Sciatic nerve (tissue), 2 donors: ENCODE data around the gene ATP5PD. TPM values are rescaled to one million over a fixed set of nuclear protein-coding genes. Genes with fewer than 3 reads are reported as not detected.

ENCODE experiments used
- ATAC-seq: fragments of 200-7000 bp; cut with Tn5 transposase; one replicate; pipeline ENCODE4 v1.9.1; 2020; ENCODE audit warnings: mild to moderate bottlenecking, moderate library complexity
- DNase-seq: peaks from one replicate; pipeline ENCODE4 v3.0.0-alpha.2; 2020; ENCODE audit warnings: low spot score
- intact Hi-C: fragments of 100-400 bp; cut with DNase I; formaldehyde crosslinking; loops from one replicate; pipeline ENCODE4 v1.14.2; 2022
- total RNA-seq: library from RNA; stranded (reverse); fragmentation: NEBNext Ultra II Directional; extraction: Animal tissue kit (Norgen Biotek cat#: 25700); gene quantifications from one replicate; pipeline ENCODE4 v1.2.1, GENCODE V29; 2021
- donor health status: DM: no; HTN: no; CAD: no.
- donor health status: DM: no; HTN: no; CAD: no.

ATP5PD gene
- 147 TPM for total RNA-seq

- DNase-seq: peak; percentile 96
- peak; percentile 99 for ATAC-seq
- intact Hi-C loops: no loop called here
These were observed at the start of gene ATP5PD, which contains the start of gene KCTD2 for GRCh38 chr17:75046407-75047289. TSS of gene ATP5PD (minus strand) at chr17:75046969. CDS start at chr17:75042650, 4,319 bp downstream. TSS of gene KCTD2 (plus strand) at chr17:75047225. CDS start at chr17:75047251, 26 bp downstream.

DNA sequence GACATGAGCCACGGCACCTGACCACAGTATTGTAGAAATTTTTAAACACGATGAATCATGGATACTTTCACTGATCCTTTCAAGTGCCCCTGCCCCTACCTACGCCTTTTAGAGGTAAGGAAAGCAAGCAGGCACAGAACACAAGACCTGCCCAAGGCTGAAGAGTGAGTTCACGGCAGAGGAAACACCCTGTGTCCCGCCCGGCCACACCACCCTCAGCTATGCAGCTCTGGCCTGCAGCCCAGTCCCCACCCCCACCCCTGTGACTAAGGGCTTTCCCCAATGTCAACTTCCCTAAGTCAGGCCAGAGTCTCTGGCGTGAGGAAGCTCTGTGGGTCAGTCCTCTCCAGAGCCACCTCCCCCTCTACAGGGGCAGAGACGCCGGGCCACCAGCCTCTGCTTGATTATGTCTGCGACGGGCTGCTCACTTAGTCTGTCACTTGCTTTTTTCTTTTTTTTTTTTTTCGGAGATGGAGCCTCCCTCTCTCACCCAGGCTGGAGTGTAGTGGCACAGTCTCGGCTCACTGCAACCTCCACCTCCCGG is 49.4 kb upstream of the ATP5PD start:
- intact Hi-C loops: no loop called here
- DNase-seq (peak; percentile 61), ATAC-seq (peak; percentile 76)

GRCh38 chr17:75094871-75095399 is 48.2 kb upstream of the ATP5PD start:
- ATAC-seq: no peak
- DNase-seq: no peak
- intact Hi-C loops: no loop called here

GRCh38 chr17:75093548-75094158 is 46.9 kb upstream of the ATP5PD start:
- DNase-seq: no peak
- no peak for ATAC-seq
- intact Hi-C loops: no loop called here

GRCh38 chr17:75091855-75092327 is 45.1 kb upstream of the ATP5PD start:
- intact Hi-C loops: no loop called here
- ATAC-seq (no peak), DNase-seq (no peak)

- intact Hi-C loops: no loop called here
- DNase-seq (no peak), ATAC-seq (peak; percentile 12)
These were observed 44.4 kb upstream of the ATP5PD start for GRCh38 chr17:75090871-75091854.

GRCh38 chr17:75088465-75089417 is 42.0 kb upstream of the ATP5PD start:
- ATAC-seq (peak; percentile 27), DNase-seq (no peak)
- intact Hi-C loops: no loop called here

- ATAC-seq (peak; percentile 75), DNase-seq (peak; percentile 87)
- intact Hi-C loops: no loop called here
These were observed 41.0 kb upstream of the ATP5PD start, which contains the start of gene SLC16A5 for GRCh38 chr17:75087558-75088453. TSS of gene SLC16A5 (plus strand) at chr17:75087954. CDS start at chr17:75093637, 5,683 bp downstream.

GRCh38 chr17:75087182-75087557 is 40.4 kb upstream of the ATP5PD start:
- intact Hi-C loops: no loop called here
- DNase-seq (no peak), ATAC-seq (no peak)

DNA sequence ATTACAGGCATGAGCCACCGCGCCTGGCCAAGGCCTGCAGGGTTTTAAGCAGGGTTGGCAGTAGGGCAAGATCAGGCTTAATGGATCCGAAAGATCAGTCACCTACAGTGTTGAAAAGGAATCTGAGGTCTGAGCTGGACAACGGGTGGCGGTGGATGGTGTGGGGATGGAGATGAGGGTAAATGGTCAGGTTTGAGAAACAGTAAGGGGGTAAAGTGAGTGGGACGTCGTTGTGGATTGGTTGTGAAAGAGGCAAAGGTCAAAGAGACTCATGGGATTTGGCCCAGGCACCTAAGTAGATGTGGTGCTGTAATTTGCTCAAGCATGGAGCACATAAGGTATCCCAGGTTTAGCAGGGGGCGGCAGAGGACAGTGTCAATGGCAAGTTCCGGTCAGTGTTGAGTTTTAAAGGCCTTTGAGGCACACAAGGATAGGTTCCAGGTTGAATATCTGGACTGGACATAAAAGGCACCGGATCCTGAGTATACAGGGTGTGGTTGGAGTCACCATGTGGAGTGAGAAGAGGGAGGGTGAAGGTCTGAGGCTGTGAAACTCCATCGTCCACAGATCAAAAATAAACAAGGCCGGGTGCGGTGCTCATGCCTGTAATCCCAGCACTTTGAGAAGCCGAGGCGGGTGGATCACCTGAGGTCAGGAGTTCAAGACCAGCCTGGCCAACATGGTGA is 39.9 kb upstream of the ATP5PD start:
- DNase-seq (no peak), ATAC-seq (no peak)
- intact Hi-C loops: no loop called here

- DNase-seq (no peak), ATAC-seq (peak; percentile 7)
- intact Hi-C loops: no loop called here
These were observed 37.4 kb upstream of the ATP5PD start for GRCh38 chr17:75084039-75084660.

DNA sequence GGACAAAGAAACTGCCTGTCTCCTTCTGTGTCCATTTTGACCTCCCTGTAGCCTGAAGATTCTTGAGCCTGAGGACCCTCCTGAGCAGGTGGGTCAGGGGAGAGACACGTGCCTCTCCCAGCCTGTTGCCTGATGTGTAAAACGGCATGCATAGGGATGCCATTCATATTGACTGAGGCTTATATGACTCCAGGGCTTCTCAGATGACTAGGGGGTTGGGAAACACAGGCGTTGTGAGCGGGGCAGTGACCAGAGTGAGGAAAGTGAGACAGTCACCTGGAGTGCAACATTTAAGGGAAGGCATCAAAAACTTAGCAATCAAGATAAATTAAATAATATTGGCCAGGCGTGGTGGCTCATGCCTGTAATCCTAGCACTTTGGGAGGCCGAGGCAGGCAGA is 35.9 kb upstream of the ATP5PD start:
- no peak for ATAC-seq

GRCh38 chr17:75081611-75082540 is 35.1 kb upstream of the ATP5PD start:
- DNase-seq (no peak), ATAC-seq (no peak)
- intact Hi-C loops: no loop called here

More for the DNA sequence above, 35.9 kb upstream of the ATP5PD start:
- intact Hi-C loops: no loop called here
- no peak for DNase-seq

DNA sequence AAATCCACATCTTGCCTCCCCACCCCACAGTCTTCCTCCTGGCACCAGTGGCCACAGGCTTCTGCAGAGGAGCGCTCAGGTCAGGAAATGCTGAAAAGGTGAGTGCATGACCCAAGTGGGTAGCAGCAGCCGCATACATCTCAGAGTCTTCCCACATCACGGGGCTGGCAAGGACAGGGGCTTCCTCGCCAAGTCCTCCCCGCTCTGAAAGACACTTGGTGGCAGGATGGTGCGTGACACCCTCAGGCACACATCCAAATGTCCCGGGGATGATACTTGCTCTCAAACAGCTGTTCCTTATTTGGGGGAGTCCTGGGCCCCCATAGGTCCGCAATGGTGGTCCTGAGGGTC is 32.2 kb upstream of the ATP5PD start:
- ATAC-seq (no peak), DNase-seq (no peak)
- intact Hi-C loops: no loop called here
